Stomach (tissue), 9 donors: ENCODE results near the gene FAAP100. TPM values are rescaled to one million over a fixed set of nuclear protein-coding genes. Genes with fewer than 3 reads are reported as not detected.

ENCODE experiments used
- DNase-seq, 2 donors: peaks; one replicate each; pipeline versions ENCODE4 v3.0.0 to v3.0.0-alpha.2; 2013 to 2019
- H3K27ac ChIP-seq, 5 donors: fragments of 200-600 bp in 4 of 5; sonication (generic) in 4 of 5; one replicate each; pipeline ENCODE4 v1.5.1; 2013 to 2019; ENCODE audit warnings: mild to moderate bottlenecking in 1 of 5, moderate library complexity in 1 of 5
- H3K27me3 ChIP-seq, 3 donors: fragments of 200-600 bp; sonication (generic); one replicate each; pipeline ENCODE4 v1.5.1; 2017 to 2019; ENCODE audit warnings: mixed run types in 1 of 3
- H3K36me3 ChIP-seq, 4 donors: fragments of 200-600 bp; sonication (generic); 1 replicate in 3 of 4; 2 replicates in 1 of 4; pipeline ENCODE4 v1.5.1; 2016 to 2019
- H3K4me1 ChIP-seq, 4 donors: fragments of 200-600 bp; sonication (generic); one replicate each; pipeline ENCODE4 v1.5.1; 2016 to 2019
- H3K4me3 ChIP-seq, 4 donors: fragments of 200-600 bp; sonication (generic) in 3 of 4; one replicate each; pipeline ENCODE4 v1.5.1; 2016 to 2019; ENCODE audit warnings: mild to moderate bottlenecking in 1 of 4
- H3K9me3 ChIP-seq, 4 donors: fragments of 200-600 bp; sonication (generic); one replicate each; pipeline ENCODE4 v1.5.1; 2016 to 2019
- EP300 ChIP-seq: sonication (generic); formaldehyde crosslinking; IDR thresholded peaks from one replicate; pipeline ENCODE4 v1.6.1; 2017; ENCODE audit warnings: antibody characterized with exemption
- POLR2A ChIP-seq, 4 donors: fragments of 450-650 bp; IDR thresholded peaks; one replicate each; pipeline ENCODE4 v1.6.1; 2016; ENCODE audit warnings: antibody characterized with exemption in 4 of 4, control low read depth in 2 of 4, mild to moderate bottlenecking in 1 of 4, moderate library complexity in 1 of 4
- POLR2AphosphoS5 ChIP-seq, 3 donors: sonication (generic); formaldehyde crosslinking; IDR thresholded peaks; one replicate each; pipeline ENCODE4 v1.6.1; 2016; ENCODE audit warnings: antibody characterized with exemption in 3 of 3
- WGBS, 5 donors: extraction: QIAGEN DNeasy Blood & Tissue Kit in 3 of 5; methylation state at CpG; one replicate each; pipeline versions ENCODE4 v1.1.5 to v1.1.7; 2013 to 2018; 5-methylcytosine and 5-hydroxymethylcytosine counted together
- intact Hi-C: fragments of 100-400 bp; cut with DNase I; formaldehyde crosslinking; loops from one replicate; pipeline ENCODE4 v1.15.1; 2023; ENCODE audit warnings: low total_unique reads
- polyA plus RNA-seq, 3 donors: library from polyadenylated mRNA; stranded (reverse); fragments of 200-250 nt; gene quantifications; one replicate each; pipeline ENCODE4 v1.2.3, GENCODE V29; 2013
- total RNA-seq, 5 donors: library from RNA; depleted of rRNA; stranded (reverse); fragments of >200 nt; gene quantifications; one replicate each; pipeline versions ENCODE4 v1.1.0 to v1.2.3, GENCODE V29; 2014 to 2016
- TF ChIP-seq, protein P1 (sequence below), 7 experiments: fragments of 450-650 bp in 4 of 7; fragments of 200-600 bp in 3 of 7; sonication (generic) in 3 of 7; IDR thresholded peaks; one replicate each; pipeline ENCODE4 v1.5.1; 2016 to 2019; ENCODE audit warnings: antibody characterized with exemption in 7 of 7, control low read depth in 2 of 7, mild to moderate bottlenecking in 1 of 7
- donor health status: healthy with polysubstance abuse.
- donor health status: Bipolar disorder and iron deficiency.
- donor health status: healthy.

FAAP100 gene
- total and polyA plus RNA-seq, 8 donors = 11.9 to 130 (median 24.3) TPM

DNA sequence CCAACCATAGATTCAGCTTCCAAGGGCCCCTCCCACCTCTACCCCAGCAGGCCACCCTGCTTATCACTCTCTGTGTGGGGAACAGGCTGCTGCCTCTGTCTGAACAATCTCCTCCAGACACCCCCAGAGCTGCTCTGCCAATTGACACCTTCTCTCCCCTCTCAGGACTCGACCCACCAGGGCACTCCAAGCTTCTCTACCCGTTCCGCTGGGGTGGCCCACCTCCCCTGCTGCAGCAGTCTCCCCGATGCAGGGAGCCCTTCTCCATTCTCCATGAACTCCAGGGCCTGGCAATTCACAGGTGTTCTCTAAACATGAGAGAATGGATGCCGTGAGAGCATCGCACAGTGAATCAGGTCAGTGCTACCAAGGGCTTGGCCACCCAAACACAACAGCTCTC is 28.3 kb upstream of the FAAP100 start:
- peaks cover 46 to 81% (median 79%) of the 10 kb centered on the region in 4 donors for H3K36me3 ChIP-seq
- intact Hi-C loops = no loop called here
- H3K27ac ChIP-seq = no peak overlapping the region
- 91 to 98% (median 96%) methylated on average over 6 of the region's 6 CpGs for WGBS, 5 donors
- H3K27me3 ChIP-seq = no peaks in the 10 kb centered on the region
- no peaks in the 10 kb centered on the region for H3K9me3 ChIP-seq
- H3K4me1 ChIP-seq = peaks cover 25 to 29% (median 27%) of the 10 kb centered on the region in 4 donors
- no peak overlapping the region for H3K4me3 ChIP-seq
- TF ChIP-seq, protein P1, sequence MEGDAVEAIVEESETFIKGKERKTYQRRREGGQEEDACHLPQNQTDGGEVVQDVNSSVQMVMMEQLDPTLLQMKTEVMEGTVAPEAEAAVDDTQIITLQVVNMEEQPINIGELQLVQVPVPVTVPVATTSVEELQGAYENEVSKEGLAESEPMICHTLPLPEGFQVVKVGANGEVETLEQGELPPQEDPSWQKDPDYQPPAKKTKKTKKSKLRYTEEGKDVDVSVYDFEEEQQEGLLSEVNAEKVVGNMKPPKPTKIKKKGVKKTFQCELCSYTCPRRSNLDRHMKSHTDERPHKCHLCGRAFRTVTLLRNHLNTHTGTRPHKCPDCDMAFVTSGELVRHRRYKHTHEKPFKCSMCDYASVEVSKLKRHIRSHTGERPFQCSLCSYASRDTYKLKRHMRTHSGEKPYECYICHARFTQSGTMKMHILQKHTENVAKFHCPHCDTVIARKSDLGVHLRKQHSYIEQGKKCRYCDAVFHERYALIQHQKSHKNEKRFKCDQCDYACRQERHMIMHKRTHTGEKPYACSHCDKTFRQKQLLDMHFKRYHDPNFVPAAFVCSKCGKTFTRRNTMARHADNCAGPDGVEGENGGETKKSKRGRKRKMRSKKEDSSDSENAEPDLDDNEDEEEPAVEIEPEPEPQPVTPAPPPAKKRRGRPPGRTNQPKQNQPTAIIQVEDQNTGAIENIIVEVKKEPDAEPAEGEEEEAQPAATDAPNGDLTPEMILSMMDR (IDR thresholded peaks at IDR 0.05) = no peak
- TF ChIP-seq POLR2AphosphoS5 (IDR thresholded peaks at IDR 0.05) = no peak
- TF ChIP-seq EP300 = no peak
- no peak for TF ChIP-seq POLR2A (IDR thresholded peaks at IDR 0.05)
- no peak for DNase-seq

DNA sequence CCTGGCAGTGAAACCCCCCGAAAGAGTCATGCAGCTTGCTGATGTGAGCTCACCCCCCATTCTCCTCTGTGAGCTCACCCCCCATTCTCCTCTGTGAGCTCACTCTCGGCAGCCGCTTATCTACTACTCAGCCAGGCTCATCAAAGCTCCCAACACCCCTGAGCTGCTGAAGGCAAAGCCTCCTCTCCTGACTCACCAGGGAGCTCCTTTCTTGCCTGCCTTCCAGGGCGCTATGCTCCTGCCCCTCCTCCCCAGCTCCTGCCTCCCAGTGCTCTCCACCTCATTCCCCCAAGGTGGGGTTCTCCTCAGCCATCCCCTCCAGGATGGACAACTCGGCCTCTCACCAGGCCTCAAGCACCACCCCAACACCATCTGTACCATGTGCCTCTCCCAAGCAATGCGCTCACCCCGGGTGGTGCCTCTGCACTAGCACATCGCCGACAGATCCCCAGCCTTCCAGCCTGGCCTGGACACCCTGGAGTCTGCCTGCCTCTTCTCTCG is 27.7 kb upstream of the FAAP100 start:
- intact Hi-C loops = no loop called here
- WGBS, 5 donors = 91 to 97% (median 93%) methylated on average over 10 of the region's 10 CpGs
- TF ChIP-seq EP300 (no peak), POLR2A (IDR thresholded peaks at IDR 0.05) (no peak)
- H3K27ac ChIP-seq = no peak overlapping the region
- H3K9me3 ChIP-seq = no peaks in the 10 kb centered on the region
- peaks cover 42 to 81% (median 79%) of the 10 kb centered on the region in 4 donors for H3K36me3 ChIP-seq
- DNase-seq = no peak
- H3K27me3 ChIP-seq = no peaks in the 10 kb centered on the region
- no peak overlapping the region for H3K4me3 ChIP-seq
- H3K4me1 ChIP-seq = peaks cover 25 to 35% (median 30%) of the 10 kb centered on the region in 4 donors

DNA sequence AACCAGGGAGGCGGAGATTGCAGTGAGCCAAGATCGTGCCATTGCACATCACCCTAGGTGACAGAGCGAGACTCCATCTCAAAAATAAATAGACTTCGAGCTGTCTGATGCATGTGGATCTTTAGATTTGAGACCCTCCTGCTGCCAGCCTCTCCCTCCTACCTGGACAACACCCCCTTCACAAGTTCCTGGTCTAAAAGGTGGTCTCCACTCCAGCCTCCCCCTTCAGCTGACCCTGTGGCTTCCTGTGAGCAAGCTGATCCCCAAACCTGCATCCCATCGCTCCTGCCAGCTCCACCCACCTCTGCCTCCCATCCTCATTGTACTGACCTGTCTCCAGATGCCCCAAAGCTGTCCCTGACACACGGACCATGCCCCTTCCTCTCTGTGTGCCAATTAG is 27.1 kb upstream of the FAAP100 start:
- Histone ChIP-seq H3K27ac (no peak overlapping the region), H3K4me3 (no peak overlapping the region), H3K9me3 (no peaks in the 10 kb centered on the region), H3K27me3 (no peaks in the 10 kb centered on the region), H3K4me1 (peaks cover 25 to 35% (median 31%) of the 10 kb centered on the region in 4 donors), H3K36me3 (peaks cover 40 to 81% (median 78%) of the 10 kb centered on the region in 4 donors)
- intact Hi-C loops = no loop called here
- TF ChIP-seq, protein P1 (IDR thresholded peaks at IDR 0.05) = no peak
- TF ChIP-seq POLR2A (IDR thresholded peaks at IDR 0.05) = no peak
- TF ChIP-seq POLR2AphosphoS5 (IDR thresholded peaks at IDR 0.05) = no peak
- no peak for TF ChIP-seq EP300
- DNase-seq = no peak
- WGBS, 5 donors = 83 to 96% (median 93%) methylated on average over 6 of the region's 6 CpGs

DNA sequence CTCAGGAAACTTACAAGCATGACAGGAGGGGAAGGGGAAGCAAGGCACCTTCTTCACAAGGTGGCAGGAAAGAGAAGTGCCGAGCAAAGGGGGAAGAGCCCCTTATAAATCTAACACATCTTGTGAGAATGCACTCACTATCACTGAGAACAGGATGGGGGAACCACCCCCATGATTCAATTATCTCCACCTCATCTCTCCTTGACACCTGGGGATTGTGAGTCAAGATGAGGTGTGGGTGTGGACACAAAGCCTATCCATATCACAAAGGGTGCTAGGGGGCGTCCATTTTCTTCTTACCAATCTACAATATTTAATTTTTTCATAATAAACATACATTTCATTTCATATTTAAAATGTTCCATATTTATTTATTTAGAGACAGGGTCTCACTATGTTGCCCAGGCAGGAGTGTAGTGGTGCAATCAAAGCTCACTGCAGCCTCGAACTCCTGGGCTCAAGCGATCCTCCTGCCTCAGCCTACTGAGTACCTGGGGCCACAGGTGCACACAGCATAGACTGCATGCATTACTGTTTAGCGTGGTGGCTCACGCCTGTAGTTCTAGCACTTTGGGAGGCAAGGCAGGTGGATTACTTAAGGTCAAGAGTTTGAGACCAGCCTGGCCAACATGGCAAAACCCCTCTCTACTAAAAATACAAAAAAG is 26.5 kb upstream of the FAAP100 start:
- Histone ChIP-seq H3K27me3 (no peaks in the 10 kb centered on the region), H3K4me3 (no peak overlapping the region), H3K27ac (no peak overlapping the region), H3K4me1 (peaks cover 25 to 35% (median 31%) of the 10 kb centered on the region in 4 donors), H3K36me3 (peaks cover 37 to 81% (median 78%) of the 10 kb centered on the region in 4 donors), H3K9me3 (no peaks in the 10 kb centered on the region)
- DNase-seq = no peak
- TF ChIP-seq POLR2A (IDR thresholded peaks at IDR 0.05) = no peak
- no peak for TF ChIP-seq EP300
- TF ChIP-seq, protein P1 (IDR thresholded peaks at IDR 0.05) = no peak
- TF ChIP-seq POLR2AphosphoS5 (IDR thresholded peaks at IDR 0.05) = no peak
- intact Hi-C loops = no loop called here
- WGBS, 5 donors = 88 to 94% (median 93%) methylated on average over 6 of the region's 6 CpGs

DNA sequence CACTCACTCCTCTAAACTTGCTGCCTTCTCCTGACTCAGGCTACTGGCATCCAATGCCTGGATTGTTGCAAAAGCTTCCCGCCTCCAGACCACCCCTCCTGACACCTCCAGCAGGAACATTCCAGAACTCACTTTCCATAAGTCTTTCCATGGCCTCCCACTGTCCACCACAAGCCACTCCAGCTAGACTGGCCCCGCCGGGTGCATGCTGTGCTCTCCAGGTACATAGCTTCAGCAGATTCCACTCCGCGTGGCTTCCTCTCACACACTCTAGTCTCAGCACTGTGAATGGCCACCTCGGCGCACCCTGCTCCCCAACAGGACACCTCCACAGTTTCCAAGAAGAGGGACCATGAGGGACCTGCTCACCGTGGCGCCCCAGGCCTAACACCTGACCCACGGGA is 25.9 kb upstream of the FAAP100 start:
- Histone ChIP-seq H3K27ac (peak overlapping the region in 3 of 5 donors; percentile 24 to 81 (median 70)), H3K36me3 (peaks cover 30 to 81% (median 78%) of the 10 kb centered on the region in 4 donors), H3K4me1 (peaks cover 25 to 35% (median 31%) of the 10 kb centered on the region in 4 donors), H3K4me3 (no peak overlapping the region), H3K27me3 (no peaks in the 10 kb centered on the region), H3K9me3 (no peaks in the 10 kb centered on the region)
- intact Hi-C loops = no loop called here
- no peak for DNase-seq
- TF ChIP-seq, protein P1 (IDR thresholded peaks at IDR 0.05) = no peak
- TF ChIP-seq EP300 (no peak), POLR2A (IDR thresholded peaks at IDR 0.05) (no peak)
- WGBS, 5 donors = 91 to 96% (median 92%) methylated on average over 10 of the region's 10 CpGs
